ENCODE results near the gene PRDX5.

PRDX5 gene

GRCh38 chr11:64327993-64328392 lies 10.1 kb downstream of the PRDX5 start:
- no peak for DNase-seq

GRCh38 chr11:64330888-64331287 lies 13.0 kb downstream of the PRDX5 start:
- no peak for DNase-seq

- DNase-seq, result peak; percentile 95
Observed at GRCh38 chr11:64331569-64332371, 13.8 kb downstream of the PRDX5 start.

GRCh38 chr11:64333556-64333955 lies 15.6 kb downstream of the PRDX5 start:
- DNase-seq, result peak; percentile 41

GRCh38 chr11:64334764-64335735 lies 17.1 kb downstream of the PRDX5 start:
- peak; percentile 98 for DNase-seq

GRCh38 chr11:64337538-64338249 lies 19.8 kb downstream of the PRDX5 start:
- no peak for DNase-seq

GRCh38 chr11:64338716-64339115 lies 20.8 kb downstream of the PRDX5 start:
- DNase-seq, result no peak

GRCh38 chr11:64339286-64339685 lies 21.4 kb downstream of the PRDX5 start:
- no peak for DNase-seq

GRCh38 chr11:64339754-64340408 lies 22.0 kb downstream of the PRDX5 start, which contains the start of gene CCDC88B:
Gene CCDC88B, plus strand, starts transcription at chr11:64340204. Its CDS starts 63 bp downstream, at chr11:64340267.
- peak; percentile 86 for DNase-seq

- DNase-seq, result peak; percentile 80
Observed at GRCh38 chr11:64340671-64341335, 22.9 kb downstream of the PRDX5 start.

- DNase-seq, result no peak
Observed at GRCh38 chr11:64341429-64341828, 23.5 kb downstream of the PRDX5 start.

GRCh38 chr11:64341851-64342791 lies 24.2 kb downstream of the PRDX5 start:
- peak; percentile 96 for DNase-seq

GRCh38 chr11:64342869-64343745 lies 25.2 kb downstream of the PRDX5 start:
- DNase-seq, result no peak

GRCh38 chr11:64343767-64344559 lies 26.0 kb downstream of the PRDX5 start:
- peak; percentile 68 for DNase-seq

GRCh38 chr11:64344787-64345186 lies 26.9 kb downstream of the PRDX5 start:
- DNase-seq, result no peak

GRCh38 chr11:64347193-64347867 lies 29.4 kb downstream of the PRDX5 start:
- peak; percentile 40 for DNase-seq

- no peak for DNase-seq
Observed at GRCh38 chr11:64348383-64349024, 30.6 kb downstream of the PRDX5 start.

GRCh38 chr11:64349025-64349387 lies 31.1 kb downstream of the PRDX5 start:
- DNase-seq, result no peak

Measured in hematopoietic multipotent progenitor cell treated with erythropoietin and hydrocortisone succinate and interleukin-3 and kit ligand, for 4 days (in vitro differentiated cells).